Measurements from ENCODE around the gene SUB1. TPM values are rescaled to one million over a fixed set of nuclear protein-coding genes. Genes with fewer than 3 reads are reported as not detected.

SUB1 gene
- total RNA-seq, 1 experiment from 2014 or later = 288 TPM

GRCh38 chr5:32589416-32589815 is 4.1 kb downstream of the SUB1 start:
- Histone ChIP-seq H2BK15ac (ENCODE audit: low read depth, low read length) (no peak overlapping the region), H3K79me2 (ENCODE audit: insufficient read depth, low read length) (peaks cover 22% of the 10 kb centered on the region; the same call in 1 of the 2 replicates), H3K4me1 (ENCODE audit: insufficient read depth, low read length) (peaks cover 7% of the 10 kb centered on the region), H3K27me3 (ENCODE audit: insufficient read depth, low read length) (no peaks in the 10 kb centered on the region), H3K9ac (ENCODE audit: extremely low read depth, insufficient read length, low read length) (no peak overlapping the region), H2BK12ac (ENCODE audit: insufficient read length, low read depth, low read length) (no peak overlapping the region), H3K79me1 (ENCODE audit: insufficient read depth, low read depth, low read length, poor library complexity, severe bottlenecking) (no peaks in the 10 kb centered on the region), H2AFZ (ENCODE audit: low read length) (no peak overlapping the region), H4K8ac (replicated peaks; ENCODE audit: insufficient read length, low read depth, low read length) (no peak overlapping the region), H3K14ac (ENCODE audit: insufficient read depth, low read length) (no peak overlapping the region), H3K9me3 (ENCODE audit: control insufficient read depth, low read depth, low read length) (no peaks in the 10 kb centered on the region), H3K4me2 (ENCODE audit: insufficient read depth, insufficient read length, low read length) (no peak overlapping the region), H3T11ph (ENCODE audit: low read length) (no peak overlapping the region), H3K4ac (ENCODE audit: low read depth, low read length) (no peak overlapping the region), H2BK20ac (ENCODE audit: low read depth, low read length, poor library complexity, severe bottlenecking) (no peak overlapping the region), H2AK5ac (ENCODE audit: insufficient read length, low read length) (no peak overlapping the region), H3K18ac (ENCODE audit: insufficient read length, low read depth, low read length) (no peak overlapping the region), H2BK120ac (ENCODE audit: low read depth, low read length, poor library complexity, severe bottlenecking) (no peak overlapping the region), H4K5ac (ENCODE audit: insufficient read length, low read depth, low read length) (no peak overlapping the region), H3K27ac (ENCODE audit: insufficient read length, low read depth, low read length) (no peak overlapping the region), H4K91ac (ENCODE audit: insufficient read length, low read depth, low read length) (no peak overlapping the region), H4K20me1 (ENCODE audit: control insufficient read depth, insufficient read depth, insufficient read length) (no peaks in the 10 kb centered on the region), H2BK5ac (ENCODE audit: insufficient read length, low read length) (no peak overlapping the region), H3K23ac (ENCODE audit: insufficient read length, low read depth, low read length) (no peak overlapping the region), H3K56ac (ENCODE audit: insufficient read length, low read depth, low read length) (no peak overlapping the region), H3K23me2 (ENCODE audit: insufficient read length, low read depth, low read length, poor library complexity, severe bottlenecking) (no peaks in the 10 kb centered on the region)
- Mint-ChIP-seq H3K9me3 (no peaks in the 10 kb centered on the region; a peak in 1 of 5 replicates), H3K36me3 (ENCODE audit: insufficient read depth in 1 of 3, low read depth in 3 of 3) (peaks cover 28 to 47% (median 44%) of the 10 kb centered on the region in 3 experiments), H3K27me3 (ENCODE audit: low read depth) (no peaks in the 10 kb centered on the region), H3K27ac (no peak overlapping the region), H3K4me3 (no peak overlapping the region), H3K4me1 (peaks cover 13 to 19% of the 10 kb centered on the region in 2 experiments)
- no peak for TF ChIP-seq CTCF (conservative IDR thresholded peaks at IDR 0.05)
- no peak for DNase-seq
- no CpG with 5 or more reads among the region's 8 CpGs for WGBS (ENCODE audit: extremely low coverage, insufficient read length, low lambda C conversion rate)

All from H9 (cell line).